MM.1S (cell line): ENCODE measurements around the gene MYMX.

ENCODE experiments used
- DNase-seq: peaks from one replicate; pipeline ENCODE4 v3.0.0-alpha.2; 2015
- H2AFZ ChIP-seq: fragments of 300-600 bp; sonication (generic); 2 replicates; pipeline ENCODE4 v1.6.0; 2016; ENCODE audit warnings: antibody characterized with exemption, low read length
- H3F3A ChIP-seq: fragments of 300-600 bp; sonication (generic); 2 replicates; pipeline ENCODE4 v1.6.1; 2016; ENCODE audit warnings: mild to moderate bottlenecking, antibody characterized with exemption, low read length, moderate library complexity, mixed read lengths; ENCODE audit not compliant: insufficient read depth
- H3K27ac ChIP-seq: fragments of 300-600 bp; sonication (generic); 2 replicates; pipeline ENCODE4 v1.5.1; 2016; ENCODE audit warnings: mild to moderate bottlenecking, low read length
- H3K27me3 ChIP-seq: fragments of 300-600 bp; sonication (generic); replicated peaks from 2 replicates; pipeline ENCODE4 v1.6.0; 2016; ENCODE audit warnings: low read length; ENCODE audit not compliant: insufficient read depth
- H3K36me3 ChIP-seq: fragments of 300-600 bp; sonication (generic); replicated peaks from 2 replicates; pipeline ENCODE4 v1.6.1; 2016; ENCODE audit warnings: mild to moderate bottlenecking, low read length, mixed read lengths; ENCODE audit not compliant: insufficient read depth
- H3K4me1 ChIP-seq: fragments of 300-600 bp; sonication (generic); 2 replicates; pipeline ENCODE4 v1.6.1; 2016; ENCODE audit warnings: low read length, mixed read lengths
- H3K4me2 ChIP-seq: fragments of 300-600 bp; sonication (generic); 2 replicates; pipeline ENCODE4 v1.6.0; 2016; ENCODE audit warnings: low read depth, low read length
- H3K4me3 ChIP-seq: fragments of 300-600 bp; sonication (generic); 2 replicates; pipeline ENCODE4 v1.5.1; 2016; ENCODE audit warnings: low read length, mixed read lengths
- H3K79me2 ChIP-seq: fragments of 300-600 bp; sonication (generic); 2 replicates; pipeline ENCODE4 v1.6.1; 2016; ENCODE audit warnings: mixed run types, low read length, mixed read lengths
- H3K9ac ChIP-seq: fragments of 300-600 bp; sonication (generic); 2 replicates; pipeline ENCODE4 v1.6.1; 2016; ENCODE audit warnings: low read length, mixed read lengths
- H3K9me2 ChIP-seq: fragments of 300-600 bp; sonication (generic); replicated peaks from 2 replicates; pipeline ENCODE4 v1.6.1; 2016; ENCODE audit warnings: mild to moderate bottlenecking, low read length, mixed read lengths; ENCODE audit not compliant: insufficient read depth
- H3K9me3 ChIP-seq: fragments of 300-600 bp; sonication (generic); replicated peaks from 2 replicates; pipeline ENCODE4 v1.6.1; 2016; ENCODE audit warnings: mild to moderate bottlenecking, low read length, mixed read lengths; ENCODE audit not compliant: insufficient read depth
- H4K20me1 ChIP-seq: fragments of 300-600 bp; sonication (generic); 2 replicates; pipeline ENCODE4 v1.6.1; 2016; ENCODE audit warnings: mild to moderate bottlenecking, low read length, moderate library complexity, mixed read lengths; ENCODE audit not compliant: insufficient read depth
- CTCF ChIP-seq: fragments of 300-600 bp; sonication (generic); IDR thresholded peaks from 2 replicates; pipeline ENCODE4 v1.5.1; 2016; ENCODE audit warnings: antibody characterized with exemption, low read length, mixed read lengths
- EZH2 ChIP-seq: fragments of 300-600 bp; sonication (generic); optimal IDR thresholded peaks from 2 replicates; pipeline ENCODE3; 2017; ENCODE audit warnings: low read depth, mild to moderate bottlenecking, antibody characterized with exemption, low read length, mixed read lengths
- EZH2phosphoT487 ChIP-seq: fragments of 300-600 bp; sonication (generic); IDR thresholded peaks from 2 replicates; pipeline ENCODE4 v1.6.1; 2018; ENCODE audit warnings: antibody characterized with exemption, low read length

The MYMX gene

GRCh38 chr6:44216677-44217331 lies at the start of gene MYMX:
Gene MYMX (plus strand): TSS chr6:44216926. CDS start chr6:44217472, 546 bp downstream.
- Histone ChIP-seq H3K4me3 (no peak within 1 kb of the TSS), H3K4me2 (no peak within 1 kb of the TSS), H3K79me2 (no peaks in the 10 kb centered on the region), H3F3A (peaks cover 23% of the 10 kb centered on the region), H3K9ac (no peak within 1 kb of the TSS), H3K4me1 (peaks cover 21% of the 10 kb centered on the region), H3K36me3 (no peaks in the 10 kb centered on the region), H4K20me1 (no peaks in the 10 kb centered on the region), H3K9me3 (no peaks in the 10 kb centered on the region), H3K27ac (no peak within 1 kb of the TSS), H3K9me2 (no peaks in the 10 kb centered on the region), H3K27me3 (no peaks in the 10 kb centered on the region), H2AFZ (no peak within 1 kb of the TSS)
- no peak for DNase-seq
- no peak for TF ChIP-seq EZH2phosphoT487
- no peak for TF ChIP-seq EZH2
- no peak for TF ChIP-seq CTCF

- no peak for TF ChIP-seq EZH2phosphoT487
- no peak for TF ChIP-seq CTCF
- TF ChIP-seq EZH2 = no peak
- no peaks in the 10 kb centered on the region for H3K9me2 ChIP-seq
- no peaks in the 10 kb centered on the region; the same call in none of the 2 replicates for H3K27me3 ChIP-seq
- no peaks in the 10 kb centered on the region for H3K36me3 ChIP-seq
- H3K9me3 ChIP-seq = no peaks in the 10 kb centered on the region
- no peak overlapping the region for H3K27ac ChIP-seq
- H3K9ac ChIP-seq = no peak overlapping the region
- no peaks in the 10 kb centered on the region for H3K79me2 ChIP-seq
- no peak overlapping the region for H2AFZ ChIP-seq
- H3F3A ChIP-seq = no peaks in the 10 kb centered on the region
- no peak for DNase-seq
- no peak overlapping the region for H3K4me2 ChIP-seq
- H3K4me3 ChIP-seq = no peak overlapping the region
- no peaks in the 10 kb centered on the region for H4K20me1 ChIP-seq
- no peaks in the 10 kb centered on the region for H3K4me1 ChIP-seq
Measured at GRCh38 chr6:44167567-44167966, 49.2 kb upstream of the MYMX start.

- Histone ChIP-seq H3K4me3 (no peak overlapping the region), H3F3A (no peaks in the 10 kb centered on the region), H3K27me3 (no peaks in the 10 kb centered on the region; the same call in none of the 2 replicates), H3K4me1 (no peaks in the 10 kb centered on the region), H2AFZ (no peak overlapping the region), H3K27ac (no peak overlapping the region), H4K20me1 (no peaks in the 10 kb centered on the region), H3K79me2 (no peaks in the 10 kb centered on the region), H3K9ac (no peak overlapping the region), H3K4me2 (no peak overlapping the region), H3K9me2 (no peaks in the 10 kb centered on the region), H3K36me3 (no peaks in the 10 kb centered on the region), H3K9me3 (no peaks in the 10 kb centered on the region)
- DNase-seq = no peak
- TF ChIP-seq CTCF (no peak), EZH2 (no peak), EZH2phosphoT487 (no peak)
Measured at GRCh38 chr6:44169154-44169553, 47.6 kb upstream of the MYMX start.
